Hematopoietic multipotent progenitor cell treated with erythropoietin and hydrocortisone succinate and interleukin-3 and kit ligand, for 4 days (in vitro differentiated cells): ENCODE results near the gene ARHGAP5.

Experiments
- DNase-seq: peaks from one replicate; pipeline ENCODE4 v3.0.0-alpha.2; 2015

ARHGAP5 gene

DNA sequence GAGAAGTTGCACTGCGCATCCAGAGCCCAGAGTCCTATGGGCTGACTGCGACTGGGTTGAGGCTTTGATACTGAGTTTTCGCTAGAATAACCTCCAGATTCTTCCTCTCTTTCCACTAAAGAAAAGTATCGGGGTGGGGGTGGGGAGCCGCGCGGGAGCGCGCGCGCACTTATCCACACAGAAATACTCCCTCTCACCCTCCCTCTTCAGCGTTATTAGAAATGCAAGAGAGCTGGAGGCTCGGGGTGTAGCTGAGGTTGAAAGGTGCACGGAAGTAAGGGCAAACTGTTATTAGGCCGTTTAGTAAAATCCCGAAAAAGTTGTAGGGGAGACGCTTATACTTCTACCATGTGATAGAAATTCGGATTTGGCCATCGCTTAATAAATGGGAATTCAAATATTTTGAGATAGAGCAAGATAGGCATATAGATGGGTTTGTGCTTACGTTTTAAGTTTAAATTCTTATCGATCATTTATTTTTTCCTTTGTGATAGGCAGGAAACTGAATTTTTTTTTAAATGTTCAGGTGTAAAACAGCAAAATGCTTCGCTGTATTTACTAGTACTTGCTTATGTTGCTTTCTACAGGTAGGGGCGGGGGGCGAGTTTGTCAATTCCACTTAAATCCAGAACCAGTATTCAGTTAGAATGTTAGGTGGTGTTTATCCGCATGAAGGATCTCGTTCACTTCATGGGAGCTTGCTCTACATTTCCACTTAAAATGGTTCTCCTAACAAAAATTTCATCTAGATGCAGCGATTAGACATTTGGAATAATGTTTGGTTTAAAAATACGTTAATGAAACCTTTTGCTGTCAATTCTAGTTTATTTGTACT, 1.1 kb downstream of the ARHGAP5 start:
- DNase-seq: peak; percentile 75

- peak; percentile 27 for DNase-seq
Observed at GRCh38 chr14:32078858-32079216, 1.7 kb downstream of the ARHGAP5 start.

- DNase-seq: no peak
Observed at GRCh38 chr14:32079264-32079663, 2.2 kb downstream of the ARHGAP5 start.

GRCh38 chr14:32080001-32080510, 3.0 kb downstream of the ARHGAP5 start:
- DNase-seq: no peak

GRCh38 chr14:32081901-32082300, 4.8 kb downstream of the ARHGAP5 start:
- DNase-seq: no peak

- no peak for DNase-seq
Observed at GRCh38 chr14:32083315-32083624, 6.2 kb downstream of the ARHGAP5 start.

DNA sequence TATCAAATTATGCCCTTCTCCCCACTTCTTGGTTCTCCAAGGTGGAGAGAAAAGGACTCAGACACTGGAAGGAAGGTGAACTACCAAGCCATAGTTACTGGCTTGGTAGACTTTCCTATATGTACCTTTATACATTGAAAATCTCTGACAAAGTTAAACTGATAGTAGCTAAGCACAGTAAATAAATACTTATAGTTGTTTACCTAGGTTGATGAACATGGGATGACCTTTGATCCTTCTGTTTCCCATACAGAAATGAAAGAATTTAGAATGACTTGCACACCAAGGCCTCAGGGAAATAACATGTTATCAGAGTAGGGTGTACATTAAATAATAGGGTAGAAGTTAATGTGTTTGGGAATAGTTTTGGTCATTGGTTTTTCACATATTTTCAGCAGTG, 6.7 kb downstream of the ARHGAP5 start:
- DNase-seq: no peak

DNA sequence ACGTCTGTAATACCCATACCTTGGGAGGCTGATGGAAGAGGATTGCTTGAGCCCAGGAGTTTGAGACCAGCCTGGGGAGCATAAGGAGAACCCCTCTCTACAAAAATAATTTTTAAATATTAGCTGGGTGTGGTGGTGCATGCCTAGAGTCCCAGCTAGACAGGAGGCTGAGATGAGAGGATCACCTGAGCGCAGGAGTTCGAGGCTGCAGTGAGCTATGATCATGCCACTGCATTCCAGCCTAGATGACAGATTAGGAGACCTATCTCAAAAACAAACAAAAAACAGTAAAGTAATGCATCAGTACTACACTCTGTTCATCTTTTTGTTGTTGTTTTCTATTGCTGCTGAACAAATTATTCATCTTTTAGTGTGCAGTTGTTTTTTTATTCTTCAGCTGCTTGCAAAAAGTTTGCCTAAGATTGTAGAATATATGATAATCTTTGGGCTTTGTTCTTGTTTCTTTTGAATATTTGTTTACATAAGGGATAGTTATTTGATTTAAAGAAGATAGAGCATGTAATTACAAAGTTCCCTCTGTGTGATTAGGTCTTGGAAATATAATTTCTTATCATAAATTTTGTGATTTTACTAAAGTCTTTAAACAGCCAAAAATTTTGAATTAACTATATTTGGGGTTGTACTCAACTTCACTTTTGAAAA, 8.2 kb downstream of the ARHGAP5 start:
- no peak for DNase-seq

GRCh38 chr14:32085845-32086383, 8.8 kb downstream of the ARHGAP5 start:
- DNase-seq: no peak

DNA sequence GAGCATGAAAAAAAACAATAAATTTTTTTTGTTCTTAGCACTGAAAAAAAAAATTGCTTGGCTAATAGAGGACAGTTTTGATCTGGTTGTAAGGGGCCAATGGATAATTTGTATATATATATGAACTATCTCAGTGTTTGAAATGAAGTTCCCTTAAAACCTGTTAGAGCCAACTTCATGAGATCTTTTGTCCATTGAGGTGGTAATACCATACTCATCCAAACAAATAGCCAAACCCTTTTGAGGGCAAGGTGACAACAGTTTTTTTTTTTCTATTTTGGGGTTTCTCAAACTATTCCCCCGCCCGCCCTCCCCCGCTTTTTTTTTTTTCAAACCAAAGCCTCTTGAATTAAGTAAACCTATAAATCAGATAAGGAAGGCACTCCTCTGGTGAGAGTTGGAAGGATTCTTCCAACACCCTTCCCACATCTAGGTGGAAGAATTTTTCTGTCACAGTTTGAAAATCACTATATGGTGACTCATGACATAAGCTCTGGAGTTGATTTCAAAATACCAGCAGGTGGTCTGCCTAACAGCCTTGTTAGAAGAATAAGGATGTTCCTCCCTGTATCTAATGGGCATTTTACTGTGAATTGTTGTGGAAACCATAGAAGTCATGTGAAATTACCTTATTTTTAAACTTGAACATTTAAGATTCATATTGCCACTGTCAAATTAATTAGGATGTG, 10.2 kb downstream of the ARHGAP5 start:
- DNase-seq: peak; percentile 25

DNA sequence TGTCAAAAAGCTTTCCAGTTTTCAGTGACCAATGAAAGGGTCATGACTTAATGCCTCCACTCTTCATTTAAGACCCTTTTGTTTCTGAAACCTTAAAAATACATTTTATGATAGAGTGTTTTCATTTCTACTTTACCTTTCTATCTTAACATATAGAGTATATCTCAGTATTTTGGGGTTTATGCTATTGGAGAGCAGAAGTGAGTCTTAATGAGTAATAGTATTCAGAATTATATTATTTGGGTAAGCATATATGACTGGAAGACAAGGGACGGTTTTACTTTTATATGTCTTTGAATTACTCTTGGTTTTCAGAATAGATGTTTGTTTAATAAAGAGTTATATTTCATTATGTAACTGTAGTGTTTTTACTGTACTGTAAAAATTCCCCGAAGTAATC, 10.8 kb downstream of the ARHGAP5 start:
- no peak for DNase-seq

- no peak for DNase-seq
Observed at GRCh38 chr14:32090686-32091085, 13.6 kb downstream of the ARHGAP5 start.

DNA sequence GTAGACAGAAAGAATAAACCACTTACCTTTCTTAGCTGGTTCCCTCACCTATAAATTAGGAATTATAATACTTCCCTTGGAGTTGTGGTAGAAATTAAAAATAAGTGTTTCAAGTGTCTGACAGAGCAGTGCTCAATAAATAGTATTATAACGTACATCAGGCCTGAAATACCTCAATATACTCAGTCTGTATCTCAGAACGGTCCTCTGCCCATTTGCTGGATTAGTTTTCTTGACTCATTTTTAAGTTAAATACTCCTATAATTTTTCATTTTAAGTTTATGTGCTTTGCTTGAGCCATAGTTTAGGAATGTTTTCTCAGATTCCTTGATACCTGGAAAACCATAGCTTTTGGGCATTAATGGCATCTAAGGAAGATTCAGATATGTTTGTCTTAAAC, 22.4 kb downstream of the ARHGAP5 start:
- DNase-seq: no peak

DNA sequence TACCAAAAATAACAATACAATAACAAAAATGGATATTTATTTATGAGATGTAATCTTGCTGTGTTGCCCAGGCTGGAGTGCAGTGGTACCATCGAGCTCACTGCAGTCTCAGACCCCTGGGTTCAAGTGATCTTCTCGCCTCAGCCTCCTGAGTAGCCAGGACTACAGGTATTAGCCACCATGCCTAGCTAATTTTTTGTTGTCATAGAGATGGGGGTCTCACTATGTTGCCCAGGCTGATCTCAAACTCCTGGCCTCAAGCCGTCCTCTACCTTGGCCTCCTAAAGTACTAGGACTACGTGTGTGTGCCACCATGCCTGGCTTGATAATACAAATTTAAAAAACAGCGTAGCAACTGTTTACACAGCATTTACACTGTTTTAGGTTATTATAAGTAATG, 23.1 kb downstream of the ARHGAP5 start:
- DNase-seq: no peak

DNA sequence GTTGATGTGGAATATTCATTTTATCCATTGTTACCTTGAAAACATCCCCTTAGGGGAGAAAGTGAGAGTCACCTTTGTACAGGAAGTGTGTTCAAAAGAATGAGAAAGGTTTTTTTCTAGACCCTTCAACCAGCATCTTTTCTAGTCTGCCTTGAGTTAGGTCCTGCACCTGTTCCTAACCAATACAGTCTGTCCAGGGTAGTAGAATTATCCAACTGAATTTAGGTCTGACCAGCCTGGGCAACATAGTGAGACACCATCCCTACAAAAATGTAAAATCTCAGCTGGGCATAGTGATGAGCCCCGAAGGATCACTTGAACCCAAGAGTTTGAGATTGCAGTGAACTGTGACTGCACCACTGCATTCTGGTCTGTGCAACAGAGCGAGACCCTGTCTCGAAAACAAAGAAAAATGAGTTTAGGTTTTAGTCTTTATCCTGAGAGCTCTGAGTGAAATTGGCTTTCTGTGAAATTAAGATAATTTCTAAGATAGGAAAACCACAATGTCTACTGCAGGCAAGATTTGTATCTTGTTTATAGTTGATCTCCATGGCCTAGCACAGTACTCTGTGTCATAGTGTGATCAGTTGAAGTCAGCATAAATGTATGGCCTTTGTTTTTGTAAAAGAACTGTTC, 25.2 kb downstream of the ARHGAP5 start:
- peak; percentile 59 for DNase-seq

DNA sequence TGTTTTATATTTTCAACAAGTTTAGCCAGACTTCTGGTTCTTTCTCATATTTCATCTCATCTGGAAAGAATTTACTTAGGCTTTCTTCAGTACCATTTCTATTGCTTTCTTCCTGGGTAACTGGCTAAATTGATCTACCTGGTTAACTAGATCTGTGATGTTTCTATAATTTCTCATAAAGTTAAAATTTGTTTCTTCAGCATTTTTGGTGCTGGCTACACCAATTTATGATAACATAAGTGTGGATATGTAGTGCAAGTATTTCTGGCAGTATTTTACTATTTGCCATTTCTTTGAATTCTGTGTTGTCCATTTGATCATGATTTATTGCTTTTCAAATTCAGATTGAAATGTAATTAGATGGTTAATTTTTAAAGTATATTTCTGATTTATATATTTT, 25.9 kb downstream of the ARHGAP5 start:
- DNase-seq: no peak

DNA sequence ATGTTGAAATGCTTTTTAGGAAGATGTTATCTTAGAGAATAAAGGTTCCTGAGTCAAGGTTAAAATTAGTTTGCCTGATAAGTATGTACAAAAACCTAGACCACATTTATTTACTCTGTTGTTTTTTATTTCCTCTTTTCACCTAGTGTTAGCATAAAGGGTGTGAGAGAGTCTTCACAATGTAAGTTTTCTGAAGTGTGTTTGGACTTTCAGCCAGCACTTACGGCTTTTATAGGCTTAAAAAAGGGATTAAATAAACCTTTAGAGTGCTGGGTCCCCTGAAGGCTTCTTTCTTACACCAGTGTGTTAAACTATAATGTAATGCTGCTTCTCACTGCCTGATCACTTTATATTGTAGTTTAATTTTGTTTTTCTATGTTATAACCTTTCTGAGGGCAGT, 27.2 kb downstream of the ARHGAP5 start:
- DNase-seq: peak; percentile 13

DNA sequence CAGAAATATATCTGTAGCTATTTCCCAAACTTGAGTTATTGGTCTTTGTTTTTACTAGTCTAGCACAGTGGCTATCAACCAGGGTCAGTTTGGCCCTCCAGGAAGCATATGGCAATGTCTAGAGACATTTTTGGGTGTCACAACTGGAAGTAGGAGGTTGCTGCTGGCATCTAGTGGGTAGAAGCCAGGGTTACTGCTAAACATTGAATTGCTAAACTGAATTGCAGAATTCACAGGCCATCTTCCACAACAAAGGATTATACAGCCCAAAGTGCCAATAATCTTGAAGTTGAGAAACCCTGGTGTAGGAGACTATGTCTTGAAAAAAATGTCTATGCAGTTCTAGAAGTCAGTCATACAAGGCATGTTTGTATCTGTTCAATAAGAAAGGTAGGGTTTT, 27.7 kb downstream of the ARHGAP5 start:
- DNase-seq: peak; percentile 46

DNA sequence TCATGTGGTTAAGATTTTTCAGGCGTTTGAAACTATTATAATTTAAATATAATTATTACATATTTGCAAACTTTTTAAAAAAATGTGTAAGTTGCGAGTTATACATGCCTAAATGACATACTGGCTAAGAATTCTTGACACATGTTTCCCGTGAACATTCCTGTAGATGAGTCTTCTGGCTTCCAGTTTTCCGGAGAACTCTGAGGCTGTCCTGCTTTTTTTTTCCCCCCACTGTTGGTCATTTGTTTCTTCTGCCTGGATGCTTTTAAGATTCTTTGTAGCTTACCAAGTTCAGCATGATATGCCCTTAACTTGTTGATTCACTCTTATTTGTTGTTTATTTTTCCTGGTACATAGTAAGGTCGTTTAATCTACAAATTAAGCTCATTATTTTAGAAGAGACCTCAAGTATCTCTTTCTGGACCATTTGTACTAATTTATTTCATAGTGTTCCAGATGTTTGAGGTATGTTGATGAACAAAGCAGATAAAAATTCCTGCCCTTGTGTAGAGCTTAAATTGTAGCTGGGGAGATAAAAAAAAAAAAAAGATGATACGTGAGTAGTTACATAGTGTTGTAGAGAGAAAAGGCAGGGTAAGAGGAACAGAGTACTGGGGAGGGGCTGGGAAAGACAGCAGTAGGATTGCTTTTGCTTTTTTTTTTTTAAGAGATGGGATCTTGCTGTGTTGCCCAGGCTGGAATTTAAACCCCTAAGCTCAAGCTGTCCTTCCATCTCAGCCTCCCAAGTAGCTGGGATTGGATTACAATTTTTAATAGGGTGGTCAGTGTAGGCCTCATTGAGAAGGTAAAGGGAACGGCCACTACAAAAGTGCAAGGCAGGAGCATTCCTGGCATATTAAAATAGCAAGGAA, 32.8 kb downstream of the ARHGAP5 start:
- no peak for DNase-seq

DNA sequence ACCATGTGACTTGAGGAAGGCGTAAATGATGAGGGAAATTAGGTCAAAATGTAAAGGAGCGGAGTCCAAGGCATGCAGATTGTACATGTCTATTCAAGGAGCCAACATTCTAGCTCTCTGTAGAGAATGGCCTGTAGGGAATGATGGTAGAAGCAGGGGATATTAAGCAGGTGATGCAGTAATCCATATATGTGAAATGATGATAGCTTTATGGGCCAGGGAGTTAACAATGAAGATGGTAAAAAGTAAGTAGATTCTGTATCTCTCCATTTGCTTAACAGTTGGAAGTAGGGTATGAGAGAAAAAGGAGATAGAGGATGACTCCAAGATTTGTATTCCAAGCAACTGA, 33.4 kb downstream of the ARHGAP5 start:
- DNase-seq: no peak

- no peak for DNase-seq
Observed at GRCh38 chr14:32121536-32121935, 44.4 kb downstream of the ARHGAP5 start.

- DNase-seq: no peak
Observed at GRCh38 chr14:32121948-32122347, 44.8 kb downstream of the ARHGAP5 start.
